Measurements from ENCODE around the gene MTX3. TPM values are rescaled to one million over a fixed set of nuclear protein-coding genes. Genes with fewer than 3 reads are reported as not detected.

MTX3 gene
- total RNA-seq, 2 donors from 2014 or later: 8.3 to 9.4 TPM

- intact Hi-C loops (cut with DNase I): no loop called here
- Histone ChIP-seq H3K27ac (no peak overlapping the region), H3K27me3 (no peaks in the 10 kb centered on the region), H3K36me3 (peaks cover 8% of the 10 kb centered on the region), H3K4me1 (no peaks in the 10 kb centered on the region), H3K9ac (ENCODE audit: low read depth in 2 of 2, low read length in 2 of 2) (no peak overlapping the region), H3K9me3 (no peaks in the 10 kb centered on the region), H3K4me3 (no peak overlapping the region)
- no peak for TF ChIP-seq CTCF (IDR thresholded peaks at IDR 0.05)
- DNase-seq: no peak
Observed at GRCh38 chr5:79983618-79984017, 7.4 kb downstream of the MTX3 start.

GRCh38 chr5:79982136-79982535 lies 8.9 kb downstream of the MTX3 start:
- DNase-seq: no peak
- Histone ChIP-seq H3K27me3 (no peaks in the 10 kb centered on the region), H3K9ac (ENCODE audit: low read depth in 2 of 2, low read length in 2 of 2) (no peak overlapping the region), H3K36me3 (no peaks in the 10 kb centered on the region), H3K4me3 (no peak overlapping the region), H3K4me1 (no peaks in the 10 kb centered on the region), H3K27ac (no peak overlapping the region), H3K9me3 (no peaks in the 10 kb centered on the region)
- intact Hi-C loops (cut with DNase I): no loop called here
- no peak for TF ChIP-seq CTCF (IDR thresholded peaks at IDR 0.05)

GRCh38 chr5:79976759-79977515 lies 14.1 kb downstream of the MTX3 start:
- intact Hi-C loops (cut with DNase I): no loop called here
- no peak for TF ChIP-seq CTCF (IDR thresholded peaks at IDR 0.05)
- Histone ChIP-seq H3K9ac (ENCODE audit: low read depth in 2 of 2, low read length in 2 of 2) (no peak overlapping the region), H3K27ac (no peak overlapping the region), H3K27me3 (no peaks in the 10 kb centered on the region), H3K36me3 (no peaks in the 10 kb centered on the region), H3K4me3 (no peak overlapping the region), H3K4me1 (no peaks in the 10 kb centered on the region), H3K9me3 (no peaks in the 10 kb centered on the region)
- DNase-seq: no peak

- Histone ChIP-seq H3K27ac (no peak overlapping the region), H3K4me1 (no peaks in the 10 kb centered on the region), H3K9ac (ENCODE audit: low read depth in 2 of 2, low read length in 2 of 2) (no peak overlapping the region), H3K36me3 (no peaks in the 10 kb centered on the region), H3K27me3 (no peaks in the 10 kb centered on the region), H3K4me3 (no peak overlapping the region), H3K9me3 (no peaks in the 10 kb centered on the region)
- intact Hi-C loops (cut with DNase I): no loop called here
- TF ChIP-seq CTCF (IDR thresholded peaks at IDR 0.05): no peak
- no peak for DNase-seq
Observed at GRCh38 chr5:79975422-79975821, 15.6 kb downstream of the MTX3 start.

GRCh38 chr5:79974886-79975285 lies 16.2 kb downstream of the MTX3 start:
- Histone ChIP-seq H3K9me3 (no peaks in the 10 kb centered on the region), H3K27me3 (no peaks in the 10 kb centered on the region), H3K4me1 (no peaks in the 10 kb centered on the region), H3K36me3 (no peaks in the 10 kb centered on the region), H3K27ac (no peak overlapping the region), H3K4me3 (no peak overlapping the region), H3K9ac (ENCODE audit: low read depth in 2 of 2, low read length in 2 of 2) (no peak overlapping the region)
- DNase-seq: no peak
- TF ChIP-seq CTCF (IDR thresholded peaks at IDR 0.05): no peak
- intact Hi-C loops (cut with DNase I): no loop called here

All from colonic mucosa (tissue), 4 donors.